T47D (cell line): Measurements from ENCODE around the gene CPT2.
"Not testable (repeated sequence)": the region's sequence is repeated elsewhere in the genome, so short reads cannot be mapped to it uniquely, and the experiment has no call there.

Source experiments
- DNase-seq, 2 experiments: peaks; one replicate each; pipeline versions ENCODE4 v3.0.0 to v3.0.0-alpha.2; 2011 to 2012; ENCODE audit warnings: low read depth in 1 of 2, low spot score in 1 of 2
- JUND ChIP-seq: IDR thresholded peaks from 2 replicates; pipeline ENCODE4 v1.6.1; 2012; ENCODE audit warnings: low read depth
- in situ Hi-C: cut with HindIII; loops from 2 replicates; pipeline ENCODE4 v1.10.0; 2016; ENCODE audit warnings: low sequenced_read_pairs, low pct_unique_long_range_greater_than_20kb

CPT2 gene

GRCh38 chr1:53166366-53166765 is 30.3 kb upstream of the CPT2 start:
- in situ Hi-C loops = no loop called here
- DNase-seq = no peak
- no peak for TF ChIP-seq JUND

GRCh38 chr1:53166912-53167311 is 29.7 kb upstream of the CPT2 start:
- no peak for DNase-seq
- in situ Hi-C loops = no loop called here

GRCh38 chr1:53172426-53173128 is 24.0 kb upstream of the CPT2 start:
- no peak for TF ChIP-seq JUND
- in situ Hi-C loops = no loop called here
- DNase-seq = peak in 1 of 2 experiments; percentile 27

More at GRCh38 chr1:53166912-53167311, 29.7 kb upstream of the CPT2 start:
- no peak for TF ChIP-seq JUND

GRCh38 chr1:53174971-53175913 is 21.4 kb upstream of the CPT2 start:
- in situ Hi-C loops = no loop called here
- TF ChIP-seq JUND = no peak
- no peak for DNase-seq

DNA sequence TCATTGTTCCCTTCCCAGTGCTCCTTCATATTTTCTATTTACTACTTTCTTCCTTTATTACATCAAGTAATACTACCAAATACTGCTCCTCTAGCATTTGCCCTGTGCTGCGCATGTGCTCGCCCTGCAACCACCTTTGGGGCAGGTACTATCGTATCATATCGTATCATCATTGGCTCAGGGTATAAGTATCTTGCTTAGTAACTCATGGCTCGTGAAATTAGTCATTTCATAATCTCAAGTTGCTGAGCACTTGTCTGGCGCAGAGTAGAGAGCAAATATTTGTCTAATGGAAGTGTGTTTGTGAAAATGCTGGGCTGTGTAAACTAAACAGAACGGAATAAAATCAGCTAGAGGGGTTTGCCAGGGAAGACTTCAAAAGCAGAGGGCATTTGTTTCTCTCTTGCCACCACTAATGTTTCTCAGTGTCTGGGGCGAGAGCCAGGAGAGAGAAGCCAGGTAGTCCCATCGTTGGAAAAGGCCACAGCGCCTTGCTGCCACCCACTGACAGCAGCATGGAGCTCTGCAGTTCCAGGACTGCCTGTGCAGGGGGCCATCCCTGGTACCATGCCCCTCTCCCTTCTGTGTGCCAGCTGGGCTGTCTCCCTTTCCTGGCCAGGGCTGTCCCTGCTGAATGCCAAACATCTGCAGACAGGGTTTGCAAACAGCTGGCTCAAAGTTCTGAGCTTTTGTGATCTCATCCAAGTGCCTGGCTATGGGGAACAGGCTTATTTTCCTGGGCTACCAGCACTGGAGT is 20.0 kb upstream of the CPT2 start:
- TF ChIP-seq JUND = no peak
- in situ Hi-C loops = no loop called here
- peak in 1 of 2 experiments; percentile 48 for DNase-seq

GRCh38 chr1:53180226-53180625 is 16.4 kb upstream of the CPT2 start:
- in situ Hi-C loops = no loop called here
- no peak for TF ChIP-seq JUND
- DNase-seq = no peak

- DNase-seq = no peak
- no peak for TF ChIP-seq JUND
- in situ Hi-C loops = no loop called here
Observed at GRCh38 chr1:53180951-53181350, 15.7 kb upstream of the CPT2 start.

- in situ Hi-C loops = no loop called here
- DNase-seq = peak; percentile 51 to 80
- no peak for TF ChIP-seq JUND
Observed at GRCh38 chr1:53182111-53182593, 14.5 kb upstream of the CPT2 start.

GRCh38 chr1:53182716-53183094 is 13.9 kb upstream of the CPT2 start:
- no peak for DNase-seq
- in situ Hi-C loops = no loop called here
- no peak for TF ChIP-seq JUND

DNA sequence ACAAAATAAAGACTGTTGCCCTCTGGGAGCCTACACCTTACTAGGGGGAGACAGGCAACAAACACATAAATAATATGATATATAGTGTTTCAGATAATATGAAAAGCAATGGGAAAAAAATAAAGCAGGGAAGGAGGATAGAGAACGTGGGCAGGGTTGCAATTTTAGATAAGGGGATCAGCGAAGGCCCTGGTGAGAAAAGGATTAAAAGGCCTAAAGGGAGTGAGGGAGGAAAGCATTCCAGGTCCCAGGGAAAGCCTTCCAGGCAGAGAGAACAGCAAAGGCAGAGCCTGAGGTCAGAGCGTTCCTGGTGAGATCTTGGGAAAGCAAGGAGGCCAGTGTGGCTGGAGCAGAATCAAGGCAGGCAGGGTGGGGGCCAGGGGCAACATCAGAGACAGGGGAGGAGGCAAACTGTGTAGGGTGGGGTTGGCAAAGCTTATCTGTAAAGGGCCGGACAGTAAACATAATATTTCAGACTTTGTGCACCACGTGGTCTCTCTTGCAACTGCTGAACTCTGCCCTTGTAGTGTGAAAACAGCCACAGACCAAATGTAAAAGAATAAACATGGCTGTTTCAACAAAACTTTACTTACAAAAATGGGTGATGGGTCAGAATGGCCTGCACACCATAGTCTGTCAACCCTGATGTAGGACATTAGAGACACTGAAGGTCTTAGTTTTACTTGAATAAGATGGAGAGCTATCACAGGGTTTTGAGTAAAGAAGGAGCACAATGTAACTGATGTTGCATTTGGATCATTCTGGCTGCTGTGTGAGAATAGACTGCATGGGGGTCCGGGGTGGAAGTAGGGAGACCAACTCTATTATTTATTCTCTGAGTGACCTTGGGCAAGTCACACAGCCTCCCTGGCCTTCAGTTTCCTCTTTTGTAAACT is 13.3 kb upstream of the CPT2 start:
- DNase-seq = no peak
- no peak for TF ChIP-seq JUND
- in situ Hi-C loops = no loop called here

- DNase-seq, in situ Hi-C loops: not testable (repeated sequence)
Observed at GRCh38 chr1:53185955-53186297, 10.7 kb upstream of the CPT2 start.

DNA sequence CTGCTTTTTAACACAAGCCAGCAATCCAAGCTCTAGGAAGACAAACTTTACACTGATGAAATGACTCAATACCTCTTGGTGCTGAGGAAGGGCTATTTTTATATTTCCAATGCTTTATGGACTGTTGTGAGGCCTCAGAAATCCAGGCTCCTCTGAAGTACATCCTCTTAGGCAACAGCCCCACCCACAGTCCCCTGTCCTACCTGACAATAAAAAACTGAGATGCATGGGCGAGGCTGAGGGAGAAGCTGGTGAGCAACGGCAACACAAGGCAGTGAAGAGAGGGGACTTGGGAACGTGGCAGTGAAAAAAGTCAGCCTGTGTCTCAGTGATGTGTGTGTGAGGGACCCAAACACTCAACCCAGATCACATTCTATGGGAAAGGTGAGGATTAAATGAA is 10.1 kb upstream of the CPT2 start:
- TF ChIP-seq JUND = no peak
- DNase-seq = no peak
- in situ Hi-C loops = no loop called here
